ENCODE measurements around the gene ELFN1.

DNA sequence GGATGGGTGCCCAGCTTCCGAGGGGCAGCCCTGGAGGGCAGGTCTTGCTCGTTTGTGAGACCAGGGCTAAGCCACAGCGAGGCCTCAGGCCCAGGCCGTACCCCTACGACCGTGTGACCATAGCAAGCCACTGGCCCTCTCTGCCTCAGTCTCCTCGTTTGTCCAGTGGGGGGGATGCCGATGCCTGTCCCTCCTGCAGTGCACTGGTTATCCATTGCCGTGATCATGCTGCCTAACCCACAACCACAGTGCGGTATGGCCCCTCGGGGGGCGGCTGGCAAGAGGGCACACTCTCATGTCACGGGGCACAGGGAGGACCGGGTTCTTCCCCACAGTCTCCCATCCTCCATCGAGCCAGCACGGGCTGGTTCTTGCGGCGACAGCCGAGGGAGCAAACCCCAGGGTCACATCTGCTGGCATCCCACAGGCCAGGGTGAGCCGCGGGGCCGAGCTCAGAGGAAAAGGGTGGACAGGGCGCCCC is 80.5 kb downstream of the ELFN1 start:
- TF ChIP-seq, protein P1, sequence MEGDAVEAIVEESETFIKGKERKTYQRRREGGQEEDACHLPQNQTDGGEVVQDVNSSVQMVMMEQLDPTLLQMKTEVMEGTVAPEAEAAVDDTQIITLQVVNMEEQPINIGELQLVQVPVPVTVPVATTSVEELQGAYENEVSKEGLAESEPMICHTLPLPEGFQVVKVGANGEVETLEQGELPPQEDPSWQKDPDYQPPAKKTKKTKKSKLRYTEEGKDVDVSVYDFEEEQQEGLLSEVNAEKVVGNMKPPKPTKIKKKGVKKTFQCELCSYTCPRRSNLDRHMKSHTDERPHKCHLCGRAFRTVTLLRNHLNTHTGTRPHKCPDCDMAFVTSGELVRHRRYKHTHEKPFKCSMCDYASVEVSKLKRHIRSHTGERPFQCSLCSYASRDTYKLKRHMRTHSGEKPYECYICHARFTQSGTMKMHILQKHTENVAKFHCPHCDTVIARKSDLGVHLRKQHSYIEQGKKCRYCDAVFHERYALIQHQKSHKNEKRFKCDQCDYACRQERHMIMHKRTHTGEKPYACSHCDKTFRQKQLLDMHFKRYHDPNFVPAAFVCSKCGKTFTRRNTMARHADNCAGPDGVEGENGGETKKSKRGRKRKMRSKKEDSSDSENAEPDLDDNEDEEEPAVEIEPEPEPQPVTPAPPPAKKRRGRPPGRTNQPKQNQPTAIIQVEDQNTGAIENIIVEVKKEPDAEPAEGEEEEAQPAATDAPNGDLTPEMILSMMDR (conservative IDR thresholded peaks at IDR 0.05; ENCODE audit: low read depth, low read length), result no peak
- no peak for TF ChIP-seq EZH2 (IDR thresholded peaks at IDR 0.05; ENCODE audit: low read length, unreplicated experiment)
